Ramos (cell line): Measurements from ENCODE around the gene MET.

Source experiments
- in situ Hi-C: fragments of 300-500 bp; cut with MboI; formaldehyde crosslinking; loops from one replicate; pipeline ENCODE4 v1.14.3; 2022; ENCODE audit warnings: low sequenced_read_pairs; ENCODE audit not compliant: unreplicated experiment

Gene MET

DNA sequence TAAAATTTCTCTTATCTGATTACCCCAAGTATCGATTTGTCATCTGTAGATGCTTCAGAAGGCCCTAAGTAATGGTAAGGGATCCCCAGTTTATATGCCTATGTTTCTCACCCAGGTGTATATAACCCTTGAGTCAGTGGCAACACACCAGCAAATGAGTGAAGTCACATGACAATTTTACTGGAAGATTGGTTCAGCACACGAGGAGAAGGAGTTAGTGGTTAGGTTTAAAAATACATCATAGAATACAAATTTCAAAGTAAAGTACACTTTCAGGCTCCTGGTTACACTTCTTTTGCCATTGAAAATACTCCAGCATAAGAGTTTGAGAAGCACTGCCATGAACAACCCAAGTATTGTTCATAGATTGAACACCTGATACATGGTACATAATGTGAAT is 160.7 kb downstream of the MET start:
- in situ Hi-C loops, result no loop called here

- in situ Hi-C loops, result no loop called here
Observed at GRCh38 chr7:116834815-116835504, 163.0 kb downstream of the MET start.

DNA sequence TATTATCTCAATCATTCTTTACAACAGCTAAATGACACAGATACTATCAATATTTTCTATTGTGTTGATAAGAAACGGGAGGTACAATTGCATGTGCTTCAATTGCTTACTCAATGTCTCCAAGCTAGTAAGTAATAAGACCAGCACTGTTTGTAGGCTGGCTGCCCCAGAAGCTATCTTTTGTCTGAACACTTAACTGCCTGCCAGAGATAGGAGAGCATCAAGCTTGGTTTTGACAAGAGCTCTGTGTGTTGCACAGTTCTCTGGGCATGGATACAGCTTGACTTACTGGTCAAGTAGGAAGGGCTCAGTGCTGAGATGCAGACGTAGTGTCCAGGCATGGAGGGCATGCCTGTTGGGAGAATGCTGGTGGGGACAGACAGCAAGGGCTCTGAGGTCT is 164.1 kb downstream of the MET start:
- in situ Hi-C loops, result no loop called here

GRCh38 chr7:116836911-116837310 is 164.9 kb downstream of the MET start:
- in situ Hi-C loops, result no loop called here

DNA sequence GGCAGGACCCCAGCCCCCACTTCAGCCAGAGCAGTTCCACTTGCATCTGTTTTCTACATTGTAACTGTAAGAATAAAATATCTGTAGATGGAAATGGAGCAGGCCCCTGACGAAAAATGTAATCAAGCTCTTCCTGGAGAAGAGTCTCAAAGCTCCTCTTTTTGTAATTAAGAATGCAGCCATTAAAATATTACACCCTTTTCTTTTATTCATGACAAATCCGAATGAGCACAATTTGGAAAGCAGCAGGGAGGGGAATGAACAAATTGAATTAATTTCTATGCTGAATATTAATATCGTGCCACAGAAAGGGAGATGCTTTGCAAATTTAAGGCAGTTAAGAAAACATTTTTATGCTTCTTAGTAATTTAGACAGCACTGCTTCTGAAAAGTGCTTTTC is 165.6 kb downstream of the MET start:
- in situ Hi-C loops, result no loop called here

GRCh38 chr7:116840256-116840655 is 168.3 kb downstream of the MET start:
- in situ Hi-C loops, result no loop called here

- in situ Hi-C loops, result no loop called here
Observed at GRCh38 chr7:116842371-116842770, 170.4 kb downstream of the MET start.

- in situ Hi-C loops, result no loop called here
Observed at GRCh38 chr7:116843378-116843777, 171.4 kb downstream of the MET start.
